Measurements from ENCODE around the gene PKP2. TPM values are rescaled to one million over a fixed set of nuclear protein-coding genes. Genes with fewer than 3 reads are reported as not detected.

Gene PKP2
- total and polyA plus RNA-seq, 2 of the 4 experiments (the other 2 are of a cell fraction) = 0.10 to 0.18 TPM

DNA sequence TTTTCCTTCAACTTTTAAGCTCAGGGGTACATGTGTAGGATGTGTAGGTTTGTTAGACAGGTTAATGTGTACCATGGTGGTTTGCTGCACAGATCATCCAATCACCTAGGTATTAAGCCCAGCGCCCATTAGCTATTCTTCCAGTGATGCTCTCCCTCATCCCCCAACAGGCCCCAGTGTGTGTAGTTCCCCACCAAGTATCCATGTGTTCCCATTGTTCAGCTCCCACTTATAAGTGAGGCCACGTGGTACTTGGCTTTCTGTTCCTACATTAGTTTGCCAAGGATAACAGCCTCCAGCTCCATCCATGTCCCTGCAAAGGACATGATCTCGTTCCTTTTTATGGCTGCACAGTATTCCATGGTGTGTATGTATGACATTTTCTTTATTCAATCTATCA is 92.3 kb downstream of the PKP2 start:
- H3K9me3 ChIP-seq (ENCODE audit: control insufficient read depth, insufficient read depth, low read length) = no peaks in the 10 kb centered on the region; the same call in 1 of the 2 replicates
- ATAC-seq (ENCODE audit: low read depth) (no peak), DNase-seq (no peak)
- in situ Hi-C loops (cut with MboI; ENCODE audit: low sequenced_read_pairs) = no loop called here
- H2AK9ac ChIP-seq (replicated peaks; ENCODE audit: low read depth, low read length, poor library complexity) = no peak overlapping the region
- intact Hi-C loops (cut with micrococcal nuclease) = no loop called here
- no peak overlapping the region for H3K14ac ChIP-seq (replicated peaks; ENCODE audit: low read depth, low read length)
- POLR2A ChIA-PET (ENCODE audit: unreplicated experiment) = no interaction called here
- H3K27me3 ChIP-seq (ENCODE audit: control insufficient read depth, insufficient read depth, low read length) = no peaks in the 10 kb centered on the region
- H3K4me1 ChIP-seq (ENCODE audit: control insufficient read depth, insufficient read depth, low read length) = no peaks in the 10 kb centered on the region
- H3K4ac ChIP-seq (ENCODE audit: low read depth, low read length) = no peak overlapping the region
- H3K23ac ChIP-seq (ENCODE audit: low read depth, low read length) = no peak overlapping the region
- CTCF ChIA-PET = interaction anchor here (0.8 kb wide), 1 partner anchor 48 kb away, joined by 11 read pairs; no protein-coding TSS in a partner anchor
- H4K5ac ChIP-seq (ENCODE audit: low read depth, low read length) = no peak overlapping the region
- H2BK15ac ChIP-seq (ENCODE audit: low read depth, low read length) = no peak overlapping the region
- no peak overlapping the region for H3K4me2 ChIP-seq (ENCODE audit: low read depth, low read length)
- no peak overlapping the region for H3K56ac ChIP-seq (ENCODE audit: extremely low read depth, insufficient read depth, low read length)
- TF ChIP-seq SMC3 (IDR thresholded peaks at IDR 0.05; ENCODE audit: low read depth, low read length) (no peak), CHD1 (IDR thresholded peaks at IDR 0.05; ENCODE audit: low read depth, low read length) (no peak), RAD21 (IDR thresholded peaks at IDR 0.05; ENCODE audit: low read length) (no peak), CEBPB (IDR thresholded peaks at IDR 0.05; ENCODE audit: low read depth, low read length) (no peak), RFX5 (IDR thresholded peaks at IDR 0.05; ENCODE audit: low read depth, low read length) (no peak), FOS (IDR thresholded peaks at IDR 0.05; ENCODE audit: low read depth, low read length) (no peak), BHLHE40 (IDR thresholded peaks at IDR 0.05; ENCODE audit: low read depth, low read length) (no peak), MXI1 (IDR thresholded peaks at IDR 0.05; ENCODE audit: borderline replicate concordance, low read depth, low read length) (no peak), MAFK (IDR thresholded peaks at IDR 0.05; ENCODE audit: low read depth, low read length) (no peak), RCOR1 (IDR thresholded peaks at IDR 0.05; ENCODE audit: insufficient replicate concordance, low read length) (no peak), NFE2L2 (IDR thresholded peaks at IDR 0.05; ENCODE audit: low read depth, low read length) (no peak), POLR2A (IDR thresholded peaks at IDR 0.05; ENCODE audit: low read depth, low read length) (no peak)
- TF ChIP-seq, protein P1, sequence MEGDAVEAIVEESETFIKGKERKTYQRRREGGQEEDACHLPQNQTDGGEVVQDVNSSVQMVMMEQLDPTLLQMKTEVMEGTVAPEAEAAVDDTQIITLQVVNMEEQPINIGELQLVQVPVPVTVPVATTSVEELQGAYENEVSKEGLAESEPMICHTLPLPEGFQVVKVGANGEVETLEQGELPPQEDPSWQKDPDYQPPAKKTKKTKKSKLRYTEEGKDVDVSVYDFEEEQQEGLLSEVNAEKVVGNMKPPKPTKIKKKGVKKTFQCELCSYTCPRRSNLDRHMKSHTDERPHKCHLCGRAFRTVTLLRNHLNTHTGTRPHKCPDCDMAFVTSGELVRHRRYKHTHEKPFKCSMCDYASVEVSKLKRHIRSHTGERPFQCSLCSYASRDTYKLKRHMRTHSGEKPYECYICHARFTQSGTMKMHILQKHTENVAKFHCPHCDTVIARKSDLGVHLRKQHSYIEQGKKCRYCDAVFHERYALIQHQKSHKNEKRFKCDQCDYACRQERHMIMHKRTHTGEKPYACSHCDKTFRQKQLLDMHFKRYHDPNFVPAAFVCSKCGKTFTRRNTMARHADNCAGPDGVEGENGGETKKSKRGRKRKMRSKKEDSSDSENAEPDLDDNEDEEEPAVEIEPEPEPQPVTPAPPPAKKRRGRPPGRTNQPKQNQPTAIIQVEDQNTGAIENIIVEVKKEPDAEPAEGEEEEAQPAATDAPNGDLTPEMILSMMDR (conservative IDR thresholded peaks at IDR 0.05; ENCODE audit: low read depth, low read length) = no peak
- TF ChIP-seq, protein P2, sequence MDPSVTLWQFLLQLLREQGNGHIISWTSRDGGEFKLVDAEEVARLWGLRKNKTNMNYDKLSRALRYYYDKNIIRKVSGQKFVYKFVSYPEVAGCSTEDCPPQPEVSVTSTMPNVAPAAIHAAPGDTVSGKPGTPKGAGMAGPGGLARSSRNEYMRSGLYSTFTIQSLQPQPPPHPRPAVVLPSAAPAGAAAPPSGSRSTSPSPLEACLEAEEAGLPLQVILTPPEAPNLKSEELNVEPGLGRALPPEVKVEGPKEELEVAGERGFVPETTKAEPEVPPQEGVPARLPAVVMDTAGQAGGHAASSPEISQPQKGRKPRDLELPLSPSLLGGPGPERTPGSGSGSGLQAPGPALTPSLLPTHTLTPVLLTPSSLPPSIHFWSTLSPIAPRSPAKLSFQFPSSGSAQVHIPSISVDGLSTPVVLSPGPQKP (IDR thresholded peaks at IDR 0.05; ENCODE audit: borderline replicate concordance, low read depth, low read length) = no peak
- TF ChIP-seq, protein P3, sequence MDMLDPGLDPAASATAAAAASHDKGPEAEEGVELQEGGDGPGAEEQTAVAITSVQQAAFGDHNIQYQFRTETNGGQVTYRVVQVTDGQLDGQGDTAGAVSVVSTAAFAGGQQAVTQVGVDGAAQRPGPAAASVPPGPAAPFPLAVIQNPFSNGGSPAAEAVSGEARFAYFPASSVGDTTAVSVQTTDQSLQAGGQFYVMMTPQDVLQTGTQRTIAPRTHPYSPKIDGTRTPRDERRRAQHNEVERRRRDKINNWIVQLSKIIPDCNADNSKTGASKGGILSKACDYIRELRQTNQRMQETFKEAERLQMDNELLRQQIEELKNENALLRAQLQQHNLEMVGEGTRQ (IDR thresholded peaks at IDR 0.05; ENCODE audit: low read depth, low read length) = no peak
- BruUV-seq (replicated peaks) = no TSS peak
- H2AK5ac ChIP-seq (ENCODE audit: low read depth, low read length) = no peak overlapping the region
- no peak overlapping the region for H2BK120ac ChIP-seq (ENCODE audit: low read depth, low read length)
- H2BK5ac ChIP-seq (ENCODE audit: low read depth, low read length, poor library complexity, severe bottlenecking) = no peak overlapping the region
- 67% methylated on average over 1 of the region's 3 CpGs; no CpG with 5 or more reads in 1 of the 2 experiments for WGBS, 2 experiments (ENCODE audit: extremely low coverage in 2 of 2, insufficient read length in 1 of 2)
- no peak overlapping the region for H2BK20ac ChIP-seq (ENCODE audit: low read depth, low read length)
- no peak overlapping the region for H2AFZ ChIP-seq (replicated peaks; ENCODE audit: low read length, poor library complexity)
- H4K20me1 ChIP-seq (ENCODE audit: insufficient read depth, low read length) = no peaks in the 10 kb centered on the region
- H3K9ac ChIP-seq (ENCODE audit: low read depth, low read length) = no peak overlapping the region
- H3K27ac ChIP-seq (ENCODE audit: insufficient read depth, low read length) = no peak overlapping the region
- H3K36me3 ChIP-seq (ENCODE audit: control insufficient read depth, insufficient read depth, low read length) = no peaks in the 10 kb centered on the region
- no peak overlapping the region for H3K18ac ChIP-seq (ENCODE audit: low read depth, low read length)
- no peak overlapping the region for H4K91ac ChIP-seq (ENCODE audit: insufficient read depth, low read depth, low read length)
- dilution Hi-C loops (cut with HindIII; ENCODE audit: low sequenced_read_pairs, unreplicated experiment) = no loop called here
- no peak overlapping the region for H4K8ac ChIP-seq (ENCODE audit: low read depth in 2 of 2, low read length in 2 of 2)
- no peak overlapping the region for H3K4me3 ChIP-seq (ENCODE audit: insufficient read depth, low read depth, low read length)
- H3K79me1 ChIP-seq (ENCODE audit: low read depth in 1 of 2, low read length in 2 of 2) = no peaks in the 10 kb centered on the region
- no peaks in the 10 kb centered on the region for H3K9me1 ChIP-seq (ENCODE audit: insufficient read depth, low read length)
